Duodenal mucosa (tissue), 2 donors: Measurements from ENCODE around the gene PLCH2.

Experiments
- H3K27ac ChIP-seq: one replicate; pipeline ENCODE4 v1.7.0; 2013; ENCODE audit warnings: low read depth, low read length
- H3K27me3 ChIP-seq, 2 donors: one replicate each; pipeline ENCODE4 v1.7.0; 2013; ENCODE audit warnings: low read length in 2 of 2, control low read depth in 1 of 2; ENCODE audit not compliant: insufficient read depth in 2 of 2, control insufficient read depth in 1 of 2
- H3K36me3 ChIP-seq, 2 donors: one replicate each; pipeline ENCODE4 v1.7.0; 2013; ENCODE audit warnings: low read length in 2 of 2, control low read depth in 1 of 2; ENCODE audit not compliant: insufficient read depth in 2 of 2, control insufficient read depth in 1 of 2
- H3K4me1 ChIP-seq, 2 donors: one replicate each; pipeline ENCODE4 v1.7.0; 2013; ENCODE audit warnings: low read length in 2 of 2, control low read depth in 1 of 2; ENCODE audit not compliant: insufficient read depth in 2 of 2, control insufficient read depth in 1 of 2
- H3K4me3 ChIP-seq, 2 donors: one replicate each; pipeline ENCODE4 v1.7.0; 2013; ENCODE audit warnings: low read length in 2 of 2, low read depth in 1 of 2
- H3K9ac ChIP-seq, 2 donors: one replicate each; pipeline ENCODE4 v1.7.0; 2013; ENCODE audit warnings: low read length in 2 of 2, low read depth in 1 of 2
- H3K9me3 ChIP-seq, 2 donors: one replicate each; pipeline ENCODE4 v1.7.0; 2013; ENCODE audit warnings: low read length in 2 of 2, control low read depth in 1 of 2; ENCODE audit not compliant: control insufficient read depth in 1 of 2

The PLCH2 gene

DNA sequence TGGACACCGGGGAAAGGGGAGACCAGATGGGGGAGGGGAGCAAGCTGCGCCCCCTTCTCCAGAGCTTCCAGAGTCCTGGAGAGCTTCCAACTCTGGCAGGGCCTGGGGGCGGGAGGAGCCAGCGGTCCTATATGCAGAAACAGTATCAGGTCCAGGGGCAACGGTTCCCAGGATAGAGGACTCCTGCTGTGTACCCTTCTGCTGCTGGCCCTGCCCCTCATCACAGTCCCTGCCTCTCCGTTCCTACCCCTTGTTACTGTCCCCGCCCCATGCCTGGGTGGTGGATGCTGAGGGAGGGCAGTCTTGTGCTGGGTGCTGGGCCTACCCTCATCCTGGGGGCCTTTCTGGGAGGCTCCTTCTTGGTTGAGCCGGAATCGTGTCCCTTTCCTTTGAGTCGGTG is 44.6 kb upstream of the PLCH2 start:
- Histone ChIP-seq H3K27me3 (peaks cover 0 to 8% of the 10 kb centered on the region in 2 donors), H3K27ac (no peak overlapping the region), H3K9ac (no peak overlapping the region), H3K36me3 (no peaks in the 10 kb centered on the region), H3K9me3 (peaks cover 7 to 12% of the 10 kb centered on the region in 2 donors), H3K4me1 (no peaks in the 10 kb centered on the region), H3K4me3 (no peak overlapping the region)

DNA sequence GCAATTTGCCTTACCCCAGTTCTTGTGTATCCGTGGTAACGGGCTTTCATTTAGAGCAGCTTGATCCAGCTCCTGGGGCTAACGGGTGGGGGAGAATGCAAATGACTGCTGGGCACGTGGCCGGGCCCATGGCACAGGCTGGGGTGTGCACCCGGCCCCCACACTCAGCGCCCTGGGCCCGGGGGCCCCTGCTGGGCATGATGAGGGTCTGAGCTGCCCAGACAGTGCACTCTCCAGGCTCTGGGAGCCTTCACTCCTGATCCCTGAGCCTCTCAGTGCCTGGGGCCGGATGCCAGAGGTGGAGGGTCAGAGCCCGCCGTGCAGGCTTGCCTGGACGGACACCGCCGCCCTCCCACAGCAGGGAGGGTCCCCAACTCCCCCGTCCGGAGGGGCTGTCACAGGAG is 43.6 kb upstream of the PLCH2 start:
- H3K36me3 ChIP-seq = no peaks in the 10 kb centered on the region
- peaks cover 7 to 12% of the 10 kb centered on the region in 2 donors for H3K9me3 ChIP-seq
- peaks cover 0 to 8% of the 10 kb centered on the region in 2 donors for H3K27me3 ChIP-seq
- no peak overlapping the region for H3K9ac ChIP-seq
- no peak overlapping the region for H3K4me3 ChIP-seq
- no peak overlapping the region for H3K27ac ChIP-seq
- H3K4me1 ChIP-seq = no peaks in the 10 kb centered on the region

DNA sequence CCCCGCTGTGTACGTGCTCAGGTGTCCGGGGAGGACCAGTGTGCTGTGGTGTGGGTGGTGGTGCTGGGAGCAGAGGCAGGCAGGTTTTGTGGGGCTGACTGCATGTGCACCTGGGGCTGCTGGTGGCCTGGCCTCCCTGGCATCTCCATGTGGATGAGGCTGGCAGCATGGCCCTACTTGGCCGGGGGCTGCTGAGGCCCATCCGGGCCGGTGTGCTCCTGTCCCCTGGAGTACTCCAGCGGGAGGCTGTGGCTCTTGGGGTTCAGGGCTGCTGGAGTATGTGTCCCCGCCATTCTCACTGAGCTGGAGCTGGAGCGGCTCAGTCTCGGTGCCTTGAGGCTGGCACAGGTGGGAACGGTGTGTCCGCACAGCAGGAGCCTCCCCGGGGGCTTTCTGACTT is 42.9 kb upstream of the PLCH2 start:
- Histone ChIP-seq H3K4me3 (no peak overlapping the region), H3K9me3 (peaks cover 7 to 12% of the 10 kb centered on the region in 2 donors), H3K27ac (no peak overlapping the region), H3K36me3 (no peaks in the 10 kb centered on the region), H3K4me1 (no peaks in the 10 kb centered on the region), H3K27me3 (peaks cover 0 to 8% of the 10 kb centered on the region in 2 donors), H3K9ac (no peak overlapping the region)

GRCh38 chr1:2433936-2434655 is 42.0 kb upstream of the PLCH2 start:
- no peak overlapping the region for H3K9ac ChIP-seq
- H3K4me1 ChIP-seq = no peaks in the 10 kb centered on the region
- peaks cover 7 to 11% of the 10 kb centered on the region in 2 donors for H3K9me3 ChIP-seq
- H3K36me3 ChIP-seq = no peaks in the 10 kb centered on the region
- peaks cover 0 to 8% of the 10 kb centered on the region in 2 donors for H3K27me3 ChIP-seq
- no peak overlapping the region for H3K4me3 ChIP-seq
- H3K27ac ChIP-seq = no peak overlapping the region

- H3K4me1 ChIP-seq = no peaks in the 10 kb centered on the region
- no peak overlapping the region for H3K9ac ChIP-seq
- no peak overlapping the region for H3K27ac ChIP-seq
- H3K36me3 ChIP-seq = no peaks in the 10 kb centered on the region
- H3K4me3 ChIP-seq = no peak overlapping the region
- peaks cover under 1% of the 10 kb centered on the region in 2 donors for H3K9me3 ChIP-seq
- H3K27me3 ChIP-seq = peaks cover 0 to 8% of the 10 kb centered on the region in 2 donors
Measured at GRCh38 chr1:2435091-2435490, 41.0 kb upstream of the PLCH2 start.

DNA sequence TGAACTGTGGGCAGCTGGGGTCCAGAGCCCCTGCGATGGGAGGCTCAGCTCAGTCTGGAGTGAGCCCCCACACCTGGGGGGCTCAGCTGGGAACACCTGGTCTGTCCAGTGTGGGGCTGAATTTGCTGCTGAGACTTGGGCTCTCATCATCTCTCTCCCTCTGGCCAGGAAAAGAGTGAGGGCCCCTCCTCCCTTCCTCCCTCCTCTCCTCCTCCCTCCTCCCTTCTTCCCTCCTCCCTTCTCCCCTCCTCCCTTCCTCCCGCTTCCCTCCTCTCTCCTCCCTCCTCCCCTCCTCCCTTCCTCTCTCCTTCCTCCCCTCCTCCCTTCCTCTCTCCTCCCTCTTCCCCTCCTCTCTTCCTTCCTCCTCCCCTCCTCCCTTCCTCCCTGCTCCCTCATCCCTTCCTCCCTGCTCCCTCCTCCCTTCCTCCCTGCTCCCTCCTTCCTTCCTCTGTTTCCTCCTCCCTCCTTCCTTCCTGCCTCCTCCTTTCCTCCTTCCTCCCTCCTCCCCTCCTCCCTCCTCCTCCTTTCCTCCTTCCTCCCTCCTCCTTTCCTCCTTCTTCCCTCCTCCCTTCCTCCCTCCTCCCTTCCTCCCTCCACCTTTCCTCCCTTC is 40.2 kb upstream of the PLCH2 start:
- H3K27me3 ChIP-seq = peaks cover 0 to 8% of the 10 kb centered on the region in 2 donors
- H3K27ac ChIP-seq = no peak overlapping the region
- no peak overlapping the region for H3K4me3 ChIP-seq
- no peaks in the 10 kb centered on the region for H3K36me3 ChIP-seq
- H3K4me1 ChIP-seq = no peaks in the 10 kb centered on the region
- no peaks in the 10 kb centered on the region for H3K9me3 ChIP-seq
- H3K9ac ChIP-seq = no peak overlapping the region

GRCh38 chr1:2436876-2437275 is 39.2 kb upstream of the PLCH2 start:
- Histone ChIP-seq H3K4me3 (no peak overlapping the region), H3K4me1 (no peaks in the 10 kb centered on the region), H3K27ac (no peak overlapping the region), H3K36me3 (no peaks in the 10 kb centered on the region), H3K9ac (no peak overlapping the region), H3K27me3 (peaks cover 2 to 8% of the 10 kb centered on the region in 2 donors), H3K9me3 (no peaks in the 10 kb centered on the region)

GRCh38 chr1:2437617-2438016 is 38.5 kb upstream of the PLCH2 start:
- no peaks in the 10 kb centered on the region for H3K9me3 ChIP-seq
- H3K4me1 ChIP-seq = no peaks in the 10 kb centered on the region
- H3K9ac ChIP-seq = no peak overlapping the region
- H3K27me3 ChIP-seq = peaks cover 9 to 11% of the 10 kb centered on the region in 2 donors
- H3K36me3 ChIP-seq = no peaks in the 10 kb centered on the region
- no peak overlapping the region for H3K27ac ChIP-seq
- H3K4me3 ChIP-seq = no peak overlapping the region

DNA sequence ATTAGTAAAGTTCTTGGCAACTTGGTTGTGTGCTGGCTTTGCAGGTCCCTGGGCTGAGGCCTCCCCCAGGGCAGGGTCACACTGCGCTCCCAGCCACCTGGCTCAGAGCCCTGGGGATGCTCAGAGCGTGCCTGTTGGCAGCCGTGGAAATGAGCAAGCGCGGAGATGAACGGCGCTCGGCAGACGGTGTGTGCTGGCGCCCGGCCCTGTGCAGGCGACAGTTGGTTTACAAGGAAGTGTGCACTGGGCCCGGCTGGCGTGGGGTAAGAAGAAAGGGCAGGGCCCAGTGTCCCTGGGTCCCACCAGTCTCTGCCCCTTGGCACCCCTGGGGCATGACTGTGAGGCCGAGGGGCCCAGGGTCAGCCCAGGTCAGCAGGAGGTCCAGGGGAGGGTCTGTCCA is 38.1 kb upstream of the PLCH2 start:
- Histone ChIP-seq H3K9ac (no peak overlapping the region), H3K9me3 (no peaks in the 10 kb centered on the region), H3K36me3 (no peaks in the 10 kb centered on the region), H3K27me3 (peaks cover 12 to 13% of the 10 kb centered on the region in 2 donors), H3K4me1 (no peaks in the 10 kb centered on the region), H3K27ac (no peak overlapping the region), H3K4me3 (no peak overlapping the region)

DNA sequence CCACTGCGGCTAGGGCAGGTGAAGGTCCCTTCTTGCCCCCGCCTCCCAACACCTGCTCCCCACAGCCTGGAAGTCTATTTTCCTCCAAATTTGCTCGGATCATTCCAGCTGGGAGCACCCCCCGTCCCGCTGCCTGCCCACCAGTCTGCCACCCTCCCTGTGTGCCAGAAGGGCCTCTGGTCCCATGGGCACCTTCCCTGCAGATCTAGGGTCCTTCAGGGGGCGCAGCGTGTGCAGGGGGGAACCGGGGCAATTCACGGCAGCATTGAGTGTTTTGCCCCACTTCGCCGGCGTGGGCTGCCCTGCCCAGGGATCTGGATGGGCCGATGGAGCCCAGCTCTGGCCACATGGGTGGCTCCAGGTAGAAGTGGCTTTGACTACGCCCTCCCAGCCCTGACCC is 37.4 kb upstream of the PLCH2 start:
- H3K27me3 ChIP-seq = peaks cover 11 to 16% of the 10 kb centered on the region in 2 donors
- no peak overlapping the region for H3K4me3 ChIP-seq
- H3K27ac ChIP-seq = no peak overlapping the region
- H3K4me1 ChIP-seq = no peaks in the 10 kb centered on the region
- no peaks in the 10 kb centered on the region for H3K36me3 ChIP-seq
- no peak overlapping the region for H3K9ac ChIP-seq
- H3K9me3 ChIP-seq = no peaks in the 10 kb centered on the region
